Measurements from ENCODE around the gene CAMK1D. TPM values are rescaled to one million over a fixed set of nuclear protein-coding genes. Genes with fewer than 3 reads are reported as not detected.

CAMK1D gene
- total and polyA plus RNA-seq, 9 donors = 1.8 to 11.7 (median 5.5) TPM

DNA sequence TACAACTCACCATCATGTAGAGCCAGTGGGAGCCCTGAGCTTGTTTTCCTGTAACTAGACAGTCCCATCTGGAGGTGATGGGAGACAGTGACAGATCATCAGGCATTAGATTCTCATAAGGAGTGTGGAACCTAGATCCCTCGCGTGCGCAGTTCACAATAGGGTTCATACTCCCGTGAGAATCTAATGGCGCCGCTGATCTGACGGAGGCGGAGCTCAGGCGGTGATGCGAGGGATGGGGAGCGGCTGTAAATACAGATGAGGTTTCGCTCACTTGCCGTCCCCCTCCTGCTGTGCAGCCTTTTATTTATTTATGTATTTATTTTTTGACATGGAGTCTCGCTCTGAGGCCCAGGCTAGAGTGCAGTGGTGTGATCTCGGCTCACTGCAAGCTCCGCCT, 139.3 kb downstream of the CAMK1D start:
- Histone ChIP-seq H3K36me3 (no peaks in the 10 kb centered on the region), H3K27me3 (no peaks in the 10 kb centered on the region), H3K4me1 (ENCODE audit: insufficient read depth) (peaks cover 2% of the 10 kb centered on the region), H3K4me3 (no peak overlapping the region), H3K27ac (no peak overlapping the region), H3K9me3 (no peaks in the 10 kb centered on the region)
- intact Hi-C loops (cut with DNase I) = no loop called here
- TF ChIP-seq EP300 (IDR thresholded peaks at IDR 0.05) (no peak), POLR2A (IDR thresholded peaks at IDR 0.05) (no peak)
- TF ChIP-seq, protein P1, sequence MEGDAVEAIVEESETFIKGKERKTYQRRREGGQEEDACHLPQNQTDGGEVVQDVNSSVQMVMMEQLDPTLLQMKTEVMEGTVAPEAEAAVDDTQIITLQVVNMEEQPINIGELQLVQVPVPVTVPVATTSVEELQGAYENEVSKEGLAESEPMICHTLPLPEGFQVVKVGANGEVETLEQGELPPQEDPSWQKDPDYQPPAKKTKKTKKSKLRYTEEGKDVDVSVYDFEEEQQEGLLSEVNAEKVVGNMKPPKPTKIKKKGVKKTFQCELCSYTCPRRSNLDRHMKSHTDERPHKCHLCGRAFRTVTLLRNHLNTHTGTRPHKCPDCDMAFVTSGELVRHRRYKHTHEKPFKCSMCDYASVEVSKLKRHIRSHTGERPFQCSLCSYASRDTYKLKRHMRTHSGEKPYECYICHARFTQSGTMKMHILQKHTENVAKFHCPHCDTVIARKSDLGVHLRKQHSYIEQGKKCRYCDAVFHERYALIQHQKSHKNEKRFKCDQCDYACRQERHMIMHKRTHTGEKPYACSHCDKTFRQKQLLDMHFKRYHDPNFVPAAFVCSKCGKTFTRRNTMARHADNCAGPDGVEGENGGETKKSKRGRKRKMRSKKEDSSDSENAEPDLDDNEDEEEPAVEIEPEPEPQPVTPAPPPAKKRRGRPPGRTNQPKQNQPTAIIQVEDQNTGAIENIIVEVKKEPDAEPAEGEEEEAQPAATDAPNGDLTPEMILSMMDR (IDR thresholded peaks at IDR 0.05) = no peak
- DNase-seq = no peak
- WGBS, 3 donors = 95 to 98% (median 97%) methylated on average over 16 of the region's 16 CpGs

DNA sequence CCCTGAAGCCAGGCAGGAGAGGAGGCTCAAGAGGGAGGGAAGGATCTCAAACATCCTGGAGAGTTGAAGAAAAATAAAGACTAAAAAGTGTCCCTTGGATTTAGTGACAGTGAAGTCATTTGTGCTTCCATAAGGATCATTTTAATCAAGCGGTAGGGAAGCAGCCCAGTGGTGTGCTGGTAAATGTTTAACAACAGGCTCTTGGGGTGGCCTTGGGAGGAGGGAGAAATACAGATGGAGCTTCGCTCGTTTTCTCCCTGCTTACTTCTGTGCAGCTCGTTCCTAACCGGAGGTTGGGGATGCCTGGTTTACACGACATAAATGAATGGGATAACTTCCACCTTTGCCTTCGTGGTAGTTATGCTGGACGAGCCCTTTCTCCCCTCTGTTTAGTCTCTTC, 140.0 kb downstream of the CAMK1D start:
- no peaks in the 10 kb centered on the region for H3K27me3 ChIP-seq
- 70 to 77% (median 75%) methylated on average over 8 of the region's 8 CpGs for WGBS, 3 donors
- no peak overlapping the region for H3K27ac ChIP-seq
- intact Hi-C loops (cut with DNase I) = no loop called here
- no peak for TF ChIP-seq POLR2A (IDR thresholded peaks at IDR 0.05)
- TF ChIP-seq, protein P1 (IDR thresholded peaks at IDR 0.05) = no peak
- no peak for TF ChIP-seq EP300 (IDR thresholded peaks at IDR 0.05)
- H3K4me1 ChIP-seq (ENCODE audit: insufficient read depth) = peaks cover 2% of the 10 kb centered on the region
- no peak overlapping the region for H3K4me3 ChIP-seq
- H3K9me3 ChIP-seq = no peaks in the 10 kb centered on the region
- H3K36me3 ChIP-seq = no peaks in the 10 kb centered on the region
- no peak for DNase-seq

DNA sequence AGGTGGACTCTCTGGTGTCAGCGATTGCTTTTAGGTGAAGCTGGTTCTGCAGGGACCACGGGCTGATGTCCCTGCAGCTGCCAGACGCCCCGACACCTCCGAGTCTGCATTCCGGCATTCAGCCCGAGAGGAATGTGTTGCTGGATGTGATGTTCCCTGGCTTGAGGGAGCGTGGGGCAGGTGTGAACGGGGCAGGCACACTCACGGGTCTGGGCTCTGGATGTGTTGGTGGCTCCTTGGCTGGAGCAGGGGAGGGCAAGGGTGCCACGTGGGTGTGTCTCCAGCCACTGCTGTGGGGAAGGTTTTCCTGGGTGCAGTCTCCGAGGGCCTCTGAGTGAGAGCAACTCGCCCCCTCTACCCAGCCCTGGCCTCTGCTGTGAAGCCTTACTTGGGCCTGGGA, 140.5 kb downstream of the CAMK1D start:
- Histone ChIP-seq H3K27me3 (no peaks in the 10 kb centered on the region), H3K36me3 (no peaks in the 10 kb centered on the region), H3K9me3 (no peaks in the 10 kb centered on the region), H3K4me3 (no peak overlapping the region), H3K27ac (no peak overlapping the region), H3K4me1 (ENCODE audit: insufficient read depth) (peaks cover 2% of the 10 kb centered on the region)
- no peak for DNase-seq
- intact Hi-C loops (cut with DNase I) = no loop called here
- WGBS, 3 donors = 77 to 81% (median 81%) methylated on average over 13 of the region's 13 CpGs
- TF ChIP-seq POLR2A (IDR thresholded peaks at IDR 0.05) (no peak), EP300 (IDR thresholded peaks at IDR 0.05) (no peak)
- TF ChIP-seq, protein P1 (IDR thresholded peaks at IDR 0.05) = no peak

DNA sequence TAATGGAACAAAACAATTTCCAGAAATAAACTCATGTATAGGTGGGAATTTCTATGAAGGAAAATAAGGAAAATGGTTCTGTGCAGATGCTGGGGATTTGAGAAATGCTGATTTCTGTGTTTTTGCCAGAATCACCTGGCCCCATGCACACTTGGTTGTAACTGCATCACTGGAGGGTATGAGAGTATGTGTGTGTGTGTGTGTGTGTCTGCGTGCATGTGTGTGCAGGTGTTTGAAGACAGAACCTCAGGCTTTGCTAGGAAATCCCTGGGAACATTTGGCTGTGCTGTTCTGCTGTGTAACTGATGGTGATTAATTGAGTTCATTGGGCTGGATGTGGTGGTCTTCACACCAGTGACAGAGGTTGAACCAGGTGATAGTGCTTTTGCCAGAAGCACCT, 141.6 kb downstream of the CAMK1D start:
- intact Hi-C loops (cut with DNase I) = no loop called here
- 84 to 94% (median 84%) methylated on average over 1 of the region's 1 CpG for WGBS, 3 donors

More for the DNA sequence above, 141.6 kb downstream of the CAMK1D start:
- H3K27me3 ChIP-seq = no peaks in the 10 kb centered on the region
- DNase-seq = no peak
- no peak overlapping the region for H3K4me3 ChIP-seq
- H3K4me1 ChIP-seq (ENCODE audit: insufficient read depth) = no peaks in the 10 kb centered on the region
- no peaks in the 10 kb centered on the region for H3K36me3 ChIP-seq
- no peak overlapping the region for H3K27ac ChIP-seq
- no peaks in the 10 kb centered on the region for H3K9me3 ChIP-seq
- no peak for TF ChIP-seq POLR2A (IDR thresholded peaks at IDR 0.05)
- TF ChIP-seq, protein P1 (IDR thresholded peaks at IDR 0.05) = no peak
- no peak for TF ChIP-seq EP300 (IDR thresholded peaks at IDR 0.05)
